HCT116 (cell line): ENCODE results near the gene CD300LB. TPM values are rescaled to one million over a fixed set of nuclear protein-coding genes. Genes with fewer than 3 reads are reported as not detected.

Experiments used
- ATAC-seq: fragments of 200-7000 bp; cut with Tn5 transposase; 2 replicates; pipeline ENCODE4 v1.9.1; 2020; ENCODE audit warnings: mild to moderate bottlenecking, moderate library complexity
- BruUV-seq: library from RNA; stranded (reverse); fragments of 400-500 nt; replicated peaks from 2 replicates; lab custom pipeline; 2021; lab: Mats Ljungman, UMichigan
- CTCF ChIA-PET: fragments of 300-600 bp; sonication (Branson Sonifier 250); formaldehyde crosslinking; loops from one replicate; lab custom pipeline; 2021; ENCODE audit warnings: antibody characterized with exemption; lab: Charles Lee
- POLR2A ChIA-PET: fragments of 300-600, 350-600 bp; sonication (Branson Sonifier 250); formaldehyde crosslinking; loops from one replicate; lab custom pipeline; 2021; ENCODE audit warnings: antibody characterized with exemption; lab: Charles Lee
- RAD21 ChIA-PET, 2 experiments: fragments of 300-600 bp; sonication (Branson Sonifier 250); formaldehyde crosslinking; loops; one replicate each; lab custom pipeline; 2023; ENCODE audit warnings: low total read pairs in 2 of 2; ENCODE audit not compliant: uncharacterized antibody in 2 of 2, unreplicated experiment in 2 of 2, low non-redundant PET in 1 of 2; lab: Charles Lee
- DNase-seq: peaks from one replicate; pipeline ENCODE4 v3.0.0-alpha.2; 2010; ENCODE audit warnings: low read depth, low spot score
- H2AFZ ChIP-seq: fragments of 200-600 bp; shearing (Covaris generic), sonication (generic); 2 replicates; pipeline ENCODE4 v1.6.1; 2017; ENCODE audit warnings: low read depth, mixed run types, mixed read lengths, antibody characterized with exemption, low read length; ENCODE audit not compliant: poor library complexity, severe bottlenecking
- H3K27ac ChIP-seq: 2 replicates; pipeline ENCODE4 v1.5.1; 2012; ENCODE audit warnings: low read depth, low read length
- H3K27me3 ChIP-seq: fragments of 200-600 bp; sonication (generic); 2 replicates; pipeline ENCODE4 v1.6.1; 2016; ENCODE audit warnings: mixed run types, low read length, mixed read lengths; ENCODE audit not compliant: insufficient read depth
- H3K36me3 ChIP-seq, 2 experiments: fragments of 200-500 bp in 1 of 2; fragments of 200-600 bp in 1 of 2; sonication (Bioruptor generic) in 1 of 2; sonication (generic) in 1 of 2; 2 replicates each; pipeline versions ENCODE4 v1.5.1 to v1.6.1; 2014 to 2016; ENCODE audit warnings: low read length in 2 of 2, inconsistent platforms in 1 of 2, mixed read lengths in 1 of 2, mixed run types in 1 of 2; ENCODE audit not compliant: insufficient read depth in 2 of 2, control insufficient read depth in 1 of 2
- H3K4me1 ChIP-seq, 2 experiments: fragments of 200-600 bp in 1 of 2; sonication (generic) in 1 of 2; 2 replicates each; pipeline versions ENCODE4 v1.5.1 to v1.6.1; 2012 to 2017; ENCODE audit warnings: low read length in 2 of 2, inconsistent platforms in 1 of 2, mild to moderate bottlenecking in 1 of 2, mixed read lengths in 1 of 2, mixed run types in 1 of 2, moderate library complexity in 1 of 2; ENCODE audit not compliant: insufficient read depth in 2 of 2, control insufficient read depth in 1 of 2
- H3K4me2 ChIP-seq: fragments of 200-600 bp; sonication (generic); 2 replicates; pipeline ENCODE4 v1.6.1; 2017; ENCODE audit warnings: mixed run types, low read length, mixed read lengths
- H3K4me3 ChIP-seq, 2 experiments: fragments of 200-600 bp in 1 of 2; sonication (generic) in 1 of 2; replicated peaks in 1 of 2; 2 replicates each; pipeline ENCODE4 v1.5.1; 2011 to 2016; ENCODE audit warnings: low read length in 2 of 2, control low read depth in 1 of 2, low read depth in 1 of 2, mild to moderate bottlenecking in 1 of 2, mixed read lengths in 1 of 2, mixed run types in 1 of 2
- H3K79me2 ChIP-seq: fragments of 200-600 bp; sonication (generic); 2 replicates; pipeline ENCODE4 v1.6.1; 2017; ENCODE audit warnings: mild to moderate bottlenecking, mixed run types, low read length, moderate library complexity, mixed read lengths; ENCODE audit not compliant: insufficient read depth
- H3K9ac ChIP-seq: fragments of 200-600 bp; sonication (generic); 2 replicates; pipeline ENCODE4 v1.6.1; 2016; ENCODE audit warnings: low read length, mixed read lengths
- H3K9me2 ChIP-seq: fragments of 200-600 bp; sonication (generic), shearing (Covaris generic); 2 replicates; pipeline ENCODE4 v1.6.1; 2017; ENCODE audit warnings: mixed run types, mild to moderate bottlenecking, moderate library complexity; ENCODE audit not compliant: insufficient read depth
- H3K9me3 ChIP-seq, 2 experiments: fragments of 200-500 bp in 1 of 2; fragments of 200-600 bp in 1 of 2; sonication (Bioruptor generic) in 1 of 2; sonication (generic) in 1 of 2; 2 replicates each; pipeline ENCODE4 v1.6.1; 2014 to 2017; ENCODE audit warnings: low read length in 2 of 2, mixed read lengths in 2 of 2, inconsistent platforms in 1 of 2, low read depth in 1 of 2, mild to moderate bottlenecking in 1 of 2, mixed run types in 1 of 2, moderate library complexity in 1 of 2; ENCODE audit not compliant: control insufficient read depth in 1 of 2, insufficient read depth in 1 of 2
- H4K20me1 ChIP-seq: fragments of 200-600 bp; sonication (generic), shearing (Covaris generic); 2 replicates; pipeline ENCODE4 v1.6.1; 2017; ENCODE audit warnings: mixed run types, mild to moderate bottlenecking, moderate library complexity; ENCODE audit not compliant: insufficient read depth
- CBX3 ChIP-seq: IDR thresholded peaks from 2 replicates; pipeline ENCODE4 v1.6.1; 2012; ENCODE audit warnings: low read depth
- EGR1 ChIP-seq: IDR thresholded peaks from 2 replicates; pipeline ENCODE4 v1.6.1; 2012; ENCODE audit warnings: low read depth
- ELF1 ChIP-seq: IDR thresholded peaks from 2 replicates; pipeline ENCODE4 v1.6.1; 2012; ENCODE audit warnings: low read depth, borderline replicate concordance
- EZH2 ChIP-seq: fragments of 200-600 bp; sonication (generic); IDR thresholded peaks from 2 replicates; pipeline ENCODE4 v1.6.1; 2017; ENCODE audit warnings: antibody characterized with exemption, mixed run types
- EZH2phosphoT487 ChIP-seq: fragments of 200-600 bp; IDR thresholded peaks from 2 replicates; pipeline ENCODE4 v1.6.1; 2018; ENCODE audit warnings: antibody characterized with exemption, borderline replicate concordance
- FOSL1 ChIP-seq: IDR thresholded peaks from 2 replicates; pipeline ENCODE4 v1.6.1; 2012; ENCODE audit warnings: low read depth
- JUND ChIP-seq: IDR thresholded peaks from 2 replicates; pipeline ENCODE4 v1.6.1; 2012
- SIN3A ChIP-seq: IDR thresholded peaks from 2 replicates; pipeline ENCODE4 v1.6.1; 2012; ENCODE audit warnings: low read depth
- SP1 ChIP-seq: IDR thresholded peaks from 2 replicates; pipeline ENCODE4 v1.6.1; 2012; ENCODE audit warnings: low read depth
- SRF ChIP-seq: IDR thresholded peaks from 2 replicates; pipeline ENCODE4 v1.6.1; 2012; ENCODE audit warnings: low read depth
- TCF7L2 ChIP-seq: IDR thresholded peaks from 2 replicates; pipeline ENCODE4 v1.7.0; 2011; ENCODE audit warnings: borderline replicate concordance, inconsistent platforms; ENCODE audit not compliant: insufficient read depth, insufficient read length; ENCODE audit errors: extremely low read depth
- YY1 ChIP-seq: IDR thresholded peaks from 2 replicates; pipeline ENCODE4 v1.6.1; 2011; ENCODE audit warnings: low read length, low read depth, moderate library complexity, mild to moderate bottlenecking; ENCODE audit not compliant: insufficient replicate concordance; ENCODE audit errors: extremely low read depth
- ZNF274 ChIP-seq: fragments of 200-500 bp; sonication (Bioruptor generic); IDR thresholded peaks from 2 replicates; pipeline ENCODE4 v1.6.1; 2014; ENCODE audit warnings: mild to moderate bottlenecking, low read depth, low read length, inconsistent platforms
- intact Hi-C: fragments of 100-400 bp; cut with micrococcal nuclease; formaldehyde crosslinking; loops from 2 replicates; pipeline ENCODE4 v1.10.0; 2022
- total RNA-seq: library from RNA; stranded (reverse); gene quantifications from one replicate; pipeline ENCODE4 v1.2.1, GENCODE V29; 2021; ENCODE audit not compliant: unreplicated experiment
- TF ChIP-seq, protein P1 (sequence below), 3 experiments: fragments of 200-600 bp in 1 of 3; sonication (generic) in 1 of 3; IDR thresholded peaks in 2 of 3; conservative IDR thresholded peaks in 1 of 3; 2 replicates each; pipeline ENCODE4 v1.5.1; 2012 to 2017; ENCODE audit warnings: low read depth in 2 of 3, low read length in 2 of 3, antibody characterized with exemption in 1 of 3, borderline replicate concordance in 1 of 3, control low read depth in 1 of 3, mild to moderate bottlenecking in 1 of 3, mixed read lengths in 1 of 3, mixed run types in 1 of 3, moderate library complexity in 1 of 3; ENCODE audit not compliant: insufficient read depth in 1 of 3
- TF ChIP-seq, protein P2 (sequence below): IDR thresholded peaks from 2 replicates; pipeline ENCODE4 v1.6.1; 2012
- TF ChIP-seq, protein P3 (sequence below): IDR thresholded peaks from 2 replicates; pipeline ENCODE4 v1.6.1; 2011; ENCODE audit warnings: mild to moderate bottlenecking, low read length, moderate library complexity; ENCODE audit not compliant: insufficient replicate concordance; ENCODE audit errors: extremely low read depth
- TF ChIP-seq, protein P4 (sequence below): IDR thresholded peaks from 2 replicates; pipeline ENCODE4 v1.6.1; 2012

The CD300LB gene
- total RNA-seq, 1 experiment from 2014 or later = not detected

DNA sequence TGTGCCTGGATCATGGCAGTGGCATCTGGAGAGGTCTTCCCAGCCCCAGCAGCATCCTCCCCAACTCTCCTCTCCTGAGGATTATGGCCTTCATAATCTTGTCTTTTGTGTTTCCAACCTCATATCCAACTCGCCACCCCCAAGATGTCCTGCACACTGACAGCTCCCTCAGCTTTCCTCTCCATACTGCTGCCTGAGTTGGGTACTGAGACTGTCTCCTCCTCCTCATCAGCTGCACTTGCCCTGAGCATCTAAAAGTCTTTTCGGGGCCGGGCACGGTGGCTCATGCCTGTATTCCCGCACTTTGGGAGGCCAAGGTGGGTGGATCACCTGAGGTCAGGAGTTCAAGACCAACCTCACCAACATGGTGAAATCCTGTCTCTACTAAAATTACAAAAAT, 2.0 kb downstream of the CD300LB start (continued):
- TF ChIP-seq, protein P1, sequence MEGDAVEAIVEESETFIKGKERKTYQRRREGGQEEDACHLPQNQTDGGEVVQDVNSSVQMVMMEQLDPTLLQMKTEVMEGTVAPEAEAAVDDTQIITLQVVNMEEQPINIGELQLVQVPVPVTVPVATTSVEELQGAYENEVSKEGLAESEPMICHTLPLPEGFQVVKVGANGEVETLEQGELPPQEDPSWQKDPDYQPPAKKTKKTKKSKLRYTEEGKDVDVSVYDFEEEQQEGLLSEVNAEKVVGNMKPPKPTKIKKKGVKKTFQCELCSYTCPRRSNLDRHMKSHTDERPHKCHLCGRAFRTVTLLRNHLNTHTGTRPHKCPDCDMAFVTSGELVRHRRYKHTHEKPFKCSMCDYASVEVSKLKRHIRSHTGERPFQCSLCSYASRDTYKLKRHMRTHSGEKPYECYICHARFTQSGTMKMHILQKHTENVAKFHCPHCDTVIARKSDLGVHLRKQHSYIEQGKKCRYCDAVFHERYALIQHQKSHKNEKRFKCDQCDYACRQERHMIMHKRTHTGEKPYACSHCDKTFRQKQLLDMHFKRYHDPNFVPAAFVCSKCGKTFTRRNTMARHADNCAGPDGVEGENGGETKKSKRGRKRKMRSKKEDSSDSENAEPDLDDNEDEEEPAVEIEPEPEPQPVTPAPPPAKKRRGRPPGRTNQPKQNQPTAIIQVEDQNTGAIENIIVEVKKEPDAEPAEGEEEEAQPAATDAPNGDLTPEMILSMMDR (IDR thresholded peaks at IDR 0.05 in 2 of 3, conservative IDR thresholded peaks at IDR 0.05 in 1 of 3; ENCODE audit: borderline replicate concordance in 1 of 3, insufficient read depth in 1 of 3, low read depth in 2 of 3, low read length in 2 of 3) = no peak

DNA sequence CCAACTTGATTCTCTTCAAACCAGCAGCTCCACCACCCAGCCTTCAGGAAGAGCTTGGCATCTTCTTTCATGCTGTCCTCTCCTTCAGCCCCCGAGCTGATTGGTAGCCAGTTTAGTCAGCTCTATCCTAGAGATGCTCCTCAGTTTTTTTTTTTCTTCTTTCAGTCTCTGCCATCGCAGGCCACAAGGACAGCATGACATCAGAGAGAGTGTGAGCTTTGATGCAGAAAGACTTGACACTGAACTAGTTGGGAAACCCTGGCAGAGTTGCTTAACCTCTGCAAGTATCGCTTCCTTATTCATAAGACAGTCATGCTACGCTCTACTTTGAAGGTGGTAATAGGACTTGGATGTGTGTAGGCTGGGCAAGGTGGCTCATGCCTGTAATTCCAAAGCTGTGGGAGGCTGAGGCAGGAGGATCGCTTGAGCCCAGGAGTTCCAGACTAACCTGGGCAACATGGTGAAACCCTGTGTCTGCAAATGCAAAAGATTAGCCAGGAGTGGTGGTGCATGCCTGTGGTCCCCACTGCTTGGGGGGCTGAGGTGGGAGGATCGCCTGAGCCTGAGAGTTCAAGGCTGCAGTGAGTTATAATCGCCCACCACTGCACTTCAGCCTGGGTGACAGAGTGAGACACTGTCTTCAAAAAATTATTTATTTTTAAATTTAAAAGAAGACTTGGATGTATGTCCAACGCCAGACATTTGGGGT, 2.6 kb downstream of the CD300LB start:
- H3K36me3 ChIP-seq = no peaks in the 10 kb centered on the region
- intact Hi-C loops = no loop called here
- no peaks in the 10 kb centered on the region for H3K9me2 ChIP-seq
- no peak overlapping the region for H3K4me3 ChIP-seq
- RAD21 ChIA-PET = interaction anchor here in 1 of 2 experiments (0.6 kb wide), 1 partner anchor 227 kb away, joined by 3 read pairs; no protein-coding TSS in a partner anchor
- peaks cover 60% of the 10 kb centered on the region for H3K27me3 ChIP-seq
- POLR2A ChIA-PET = interaction anchor here (1.3 kb wide), 1 partner anchor 41 kb away, joined by 3 read pairs; no protein-coding TSS in a partner anchor
- no peak for ATAC-seq
- no peaks in the 10 kb centered on the region for H4K20me1 ChIP-seq
- CTCF ChIA-PET = interaction anchor here (1.5 kb wide), 1 partner anchor 160 kb away, joined by 5 read pairs; no protein-coding TSS in a partner anchor
- H3K9ac ChIP-seq = no peak overlapping the region
- no peaks in the 10 kb centered on the region for H3K79me2 ChIP-seq
- no peak overlapping the region for H3K4me2 ChIP-seq
- H3K27ac ChIP-seq = no peak overlapping the region
- H3K4me1 ChIP-seq = no peaks in the 10 kb centered on the region
- no peak overlapping the region for H2AFZ ChIP-seq
- no peaks in the 10 kb centered on the region for H3K9me3 ChIP-seq
- DNase-seq = no peak
- BruUV-seq = no TSS peak
- TF ChIP-seq EZH2 (no peak), JUND (no peak), EZH2phosphoT487 (no peak), SRF (no peak), SP1 (no peak), CBX3 (no peak), ZNF274 (no peak), SIN3A (no peak), TCF7L2 (no peak), FOSL1 (no peak), EGR1 (no peak), ELF1 (no peak), YY1 (no peak)
- TF ChIP-seq, protein P1 (IDR thresholded peaks at IDR 0.05 in 2 of 3, conservative IDR thresholded peaks at IDR 0.05 in 1 of 3; ENCODE audit: borderline replicate concordance in 1 of 3, insufficient read depth in 1 of 3, low read depth in 2 of 3, low read length in 2 of 3) = no peak
- TF ChIP-seq, protein P2, sequence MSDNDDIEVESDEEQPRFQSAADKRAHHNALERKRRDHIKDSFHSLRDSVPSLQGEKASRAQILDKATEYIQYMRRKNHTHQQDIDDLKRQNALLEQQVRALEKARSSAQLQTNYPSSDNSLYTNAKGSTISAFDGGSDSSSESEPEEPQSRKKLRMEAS = no peak
- TF ChIP-seq, protein P3, sequence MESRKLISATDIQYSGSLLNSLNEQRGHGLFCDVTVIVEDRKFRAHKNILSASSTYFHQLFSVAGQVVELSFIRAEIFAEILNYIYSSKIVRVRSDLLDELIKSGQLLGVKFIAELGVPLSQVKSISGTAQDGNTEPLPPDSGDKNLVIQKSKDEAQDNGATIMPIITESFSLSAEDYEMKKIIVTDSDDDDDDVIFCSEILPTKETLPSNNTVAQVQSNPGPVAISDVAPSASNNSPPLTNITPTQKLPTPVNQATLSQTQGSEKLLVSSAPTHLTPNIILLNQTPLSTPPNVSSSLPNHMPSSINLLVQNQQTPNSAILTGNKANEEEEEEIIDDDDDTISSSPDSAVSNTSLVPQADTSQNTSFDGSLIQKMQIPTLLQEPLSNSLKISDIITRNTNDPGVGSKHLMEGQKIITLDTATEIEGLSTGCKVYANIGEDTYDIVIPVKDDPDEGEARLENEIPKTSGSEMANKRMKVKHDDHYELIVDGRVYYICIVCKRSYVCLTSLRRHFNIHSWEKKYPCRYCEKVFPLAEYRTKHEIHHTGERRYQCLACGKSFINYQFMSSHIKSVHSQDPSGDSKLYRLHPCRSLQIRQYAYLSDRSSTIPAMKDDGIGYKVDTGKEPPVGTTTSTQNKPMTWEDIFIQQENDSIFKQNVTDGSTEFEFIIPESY = no peak
- TF ChIP-seq, protein P4, sequence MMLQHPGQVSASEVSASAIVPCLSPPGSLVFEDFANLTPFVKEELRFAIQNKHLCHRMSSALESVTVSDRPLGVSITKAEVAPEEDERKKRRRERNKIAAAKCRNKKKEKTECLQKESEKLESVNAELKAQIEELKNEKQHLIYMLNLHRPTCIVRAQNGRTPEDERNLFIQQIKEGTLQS = no peak
